Trophoblast cell (in vitro differentiated cells and primary cell): Measurements from ENCODE around the gene ITGA2B.
A peak's percentile ranks its signal among the peaks of the same experiment; 100 is the strongest.

ENCODE experiments used
- DNase-seq, 2 donors: peaks; one replicate each; pipeline ENCODE4 v3.0.0-alpha.2; 2016
- H2AFZ ChIP-seq: 2 replicates; pipeline ENCODE4 v1.6.1; 2013; ENCODE audit warnings: low read length, moderate library complexity, mild to moderate bottlenecking; ENCODE audit not compliant: insufficient read depth, poor library complexity
- H2AK5ac ChIP-seq: 2 replicates; pipeline ENCODE4 v1.6.1; 2013; ENCODE audit warnings: mild to moderate bottlenecking, low read length
- H2BK120ac ChIP-seq: 2 replicates; pipeline ENCODE4 v1.6.1; 2013; ENCODE audit warnings: low read length, mild to moderate bottlenecking, moderate library complexity; ENCODE audit not compliant: insufficient read depth, poor library complexity
- H2BK12ac ChIP-seq: 2 replicates; pipeline ENCODE4 v1.6.1; 2013; ENCODE audit warnings: mild to moderate bottlenecking, low read length, moderate library complexity
- H2BK5ac ChIP-seq: 2 replicates; pipeline ENCODE4 v1.6.1; 2013; ENCODE audit warnings: low read length, low read depth, moderate library complexity, mild to moderate bottlenecking; ENCODE audit not compliant: poor library complexity
- H3K14ac ChIP-seq: 2 replicates; pipeline ENCODE4 v1.6.1; 2013; ENCODE audit warnings: mild to moderate bottlenecking, low read length
- H3K18ac ChIP-seq: 2 replicates; pipeline ENCODE4 v1.6.1; 2013; ENCODE audit warnings: mild to moderate bottlenecking, low read length
- H3K23ac ChIP-seq: 2 replicates; pipeline ENCODE4 v1.6.1; 2013; ENCODE audit warnings: low read length
- H3K27ac ChIP-seq: 2 replicates; pipeline ENCODE4 v1.5.1; 2013; ENCODE audit warnings: low read depth, mild to moderate bottlenecking, inconsistent platforms, low read length, moderate library complexity
- H3K27me3 ChIP-seq: 2 replicates; pipeline ENCODE4 v1.6.1; 2013; ENCODE audit warnings: inconsistent platforms, mild to moderate bottlenecking, low read length, moderate library complexity; ENCODE audit not compliant: insufficient read depth
- H3K36me3 ChIP-seq, 2 experiments: 1 replicate in 1 of 2; 2 replicates in 1 of 2; pipeline ENCODE4 v1.6.1; 2013; ENCODE audit warnings: low read length in 2 of 2, mild to moderate bottlenecking in 2 of 2, moderate library complexity in 1 of 2; ENCODE audit not compliant: insufficient read depth in 2 of 2, control insufficient read depth in 1 of 2
- H3K4ac ChIP-seq: 2 replicates; pipeline ENCODE4 v1.6.1; 2013; ENCODE audit warnings: low read depth, mild to moderate bottlenecking, low read length, moderate library complexity
- H3K4me1 ChIP-seq, 2 experiments: 1 replicate in 1 of 2; 2 replicates in 1 of 2; pipeline ENCODE4 v1.6.1; 2013; ENCODE audit warnings: low read length in 2 of 2, mild to moderate bottlenecking in 2 of 2, moderate library complexity in 1 of 2; ENCODE audit not compliant: insufficient read depth in 2 of 2, control insufficient read depth in 1 of 2
- H3K4me2 ChIP-seq: 2 replicates; pipeline ENCODE4 v1.6.1; 2013; ENCODE audit warnings: inconsistent platforms, mild to moderate bottlenecking, low read length, moderate library complexity
- H3K4me3 ChIP-seq: 2 replicates; pipeline ENCODE4 v1.5.1; 2013; ENCODE audit warnings: mild to moderate bottlenecking, low read depth, low read length, inconsistent platforms
- H3K79me1 ChIP-seq: one replicate; pipeline ENCODE4 v1.6.1; 2013; ENCODE audit warnings: low read length
- H3K79me2 ChIP-seq: 2 replicates; pipeline ENCODE4 v1.6.1; 2013; ENCODE audit warnings: low read length, mild to moderate bottlenecking; ENCODE audit not compliant: control insufficient read depth, insufficient read depth, poor library complexity
- H3K9ac ChIP-seq: 2 replicates; pipeline ENCODE4 v1.6.1; 2013; ENCODE audit warnings: mild to moderate bottlenecking, low read length
- H3K9me3 ChIP-seq: 2 replicates; pipeline ENCODE4 v1.6.1; 2013; ENCODE audit warnings: low read depth, mild to moderate bottlenecking, control low read depth, inconsistent platforms, low read length; ENCODE audit not compliant: insufficient read depth
- H4K12ac ChIP-seq: 2 replicates; pipeline ENCODE4 v1.6.1; 2013; ENCODE audit warnings: low read depth, mild to moderate bottlenecking, low read length, moderate library complexity
- H4K8ac ChIP-seq: 2 replicates; pipeline ENCODE4 v1.6.1; 2013; ENCODE audit warnings: low read depth, mild to moderate bottlenecking, low read length, moderate library complexity
- H4K91ac ChIP-seq: one replicate; pipeline ENCODE4 v1.6.1; 2013; ENCODE audit warnings: low read depth, mild to moderate bottlenecking, low read length, moderate library complexity
- WGBS: extraction: QIAGEN DNeasy Blood & Tissue Kit; methylation state at CpG from one replicate; pipeline ENCODE4 v1.1.7; 2013; ENCODE audit warnings: missing lambda C conversion rate; ENCODE audit not compliant: insufficient read length, insufficient coverage; ENCODE audit errors: extremely low coverage; 5-methylcytosine and 5-hydroxymethylcytosine counted together

ITGA2B gene

DNA sequence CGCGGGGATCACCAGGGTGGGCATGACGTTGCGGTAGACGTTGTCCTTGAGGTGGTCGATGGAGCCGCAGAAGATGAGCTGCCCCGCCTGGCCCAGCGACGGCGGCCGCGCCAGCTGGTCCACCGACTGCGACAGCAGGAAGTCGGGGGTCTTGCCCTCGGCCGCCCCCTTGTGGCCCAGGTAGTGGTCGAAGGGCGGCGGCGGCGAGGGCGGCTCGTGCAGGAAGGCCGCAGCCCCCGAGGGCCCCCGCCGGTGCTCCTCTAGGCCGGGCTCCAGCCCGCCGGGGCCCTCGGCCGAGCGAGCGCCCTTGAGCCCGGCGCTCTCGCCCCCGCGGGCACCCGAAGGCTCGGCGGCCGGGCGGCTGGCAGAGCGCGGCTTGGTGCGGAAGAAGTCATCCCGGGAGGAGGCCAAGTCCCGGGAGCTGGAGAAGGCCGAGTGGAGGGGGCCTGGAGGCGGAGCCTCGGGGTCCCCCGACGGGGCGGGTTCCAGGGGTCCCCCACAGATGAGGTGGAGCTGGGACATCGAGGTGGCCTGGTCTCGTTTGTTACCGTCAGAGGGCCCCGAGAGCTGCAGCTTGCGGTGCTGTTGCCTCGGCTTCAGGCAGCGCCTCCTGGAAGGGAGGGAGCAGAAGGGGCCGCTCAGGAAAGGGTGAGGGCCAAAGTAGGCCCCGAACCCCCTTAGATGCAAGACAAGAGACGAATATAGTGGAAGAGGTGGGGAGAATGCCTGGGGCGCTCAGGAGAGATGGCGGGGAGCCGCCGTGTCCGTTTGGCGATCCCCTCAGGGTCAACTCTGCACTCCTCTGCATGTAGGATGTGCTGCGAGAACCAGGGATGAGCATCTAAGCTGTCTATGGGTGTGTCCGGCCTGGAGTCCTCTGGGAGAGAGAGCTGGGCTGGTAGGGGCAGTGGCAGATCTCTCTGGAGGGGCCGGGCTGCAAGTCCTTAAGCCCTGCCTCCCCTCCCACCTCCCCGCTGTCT, 34.6 kb downstream of the ITGA2B start:
- H2AFZ ChIP-seq, result peak overlapping the region; percentile 56
- no peaks in the 10 kb centered on the region for H3K79me1 ChIP-seq
- peak overlapping the region; percentile 57 for H4K12ac ChIP-seq
- H3K18ac ChIP-seq, result no peak overlapping the region
- H3K14ac ChIP-seq, result no peak overlapping the region
- peaks cover 31 to 37% of the 10 kb centered on the region in 2 experiments for H3K36me3 ChIP-seq
- no peak overlapping the region for H2BK120ac ChIP-seq
- H3K4me3 ChIP-seq, result peak overlapping the region; percentile 64
- H3K23ac ChIP-seq, result no peak overlapping the region
- DNase-seq, result peak; percentile 30 to 58
- no peak overlapping the region for H3K27ac ChIP-seq
- no peaks in the 10 kb centered on the region for H3K79me2 ChIP-seq
- peaks cover 0 to 5% of the 10 kb centered on the region in 2 experiments for H3K4me1 ChIP-seq
- no peaks in the 10 kb centered on the region for H3K27me3 ChIP-seq
- H3K9ac ChIP-seq, result no peak overlapping the region
- H2AK5ac ChIP-seq, result no peak overlapping the region
- peak overlapping the region; percentile 78 for H4K91ac ChIP-seq
- H2BK5ac ChIP-seq, result no peak overlapping the region
- no peak overlapping the region for H3K4ac ChIP-seq
- H4K8ac ChIP-seq, result peak overlapping the region; percentile 58
- no CpG with 5 or more reads among the region's 77 CpGs for WGBS
- no peaks in the 10 kb centered on the region for H3K9me3 ChIP-seq
- no peak overlapping the region for H2BK12ac ChIP-seq
- peak overlapping the region; percentile 90 for H3K4me2 ChIP-seq

GRCh38 chr17:44353672-44354331, 35.6 kb downstream of the ITGA2B start:
- H3K79me2 ChIP-seq, result no peaks in the 10 kb centered on the region
- peak overlapping the region; percentile 57 for H4K8ac ChIP-seq
- H3K79me1 ChIP-seq, result no peaks in the 10 kb centered on the region
- H3K36me3 ChIP-seq, result peaks cover 41 to 47% of the 10 kb centered on the region in 2 experiments
- peak; percentile 26 to 62 for DNase-seq
- H3K18ac ChIP-seq, result no peak overlapping the region
- H3K27ac ChIP-seq, result no peak overlapping the region
- no peak overlapping the region for H2BK120ac ChIP-seq
- peak overlapping the region; percentile 66 for H3K4me3 ChIP-seq
- no peaks in the 10 kb centered on the region for H3K9me3 ChIP-seq
- peak overlapping the region; percentile 50 for H4K12ac ChIP-seq
- no peak overlapping the region for H3K14ac ChIP-seq
- H2AFZ ChIP-seq, result peak overlapping the region; percentile 40
- H2BK12ac ChIP-seq, result no peak overlapping the region
- H3K9ac ChIP-seq, result no peak overlapping the region
- H3K27me3 ChIP-seq, result no peaks in the 10 kb centered on the region
- no peak overlapping the region for H3K23ac ChIP-seq
- H2BK5ac ChIP-seq, result no peak overlapping the region
- H3K4me2 ChIP-seq, result peak overlapping the region; percentile 90
- peak overlapping the region; percentile 30 for H4K91ac ChIP-seq
- peaks cover 0 to 5% of the 10 kb centered on the region in 2 experiments for H3K4me1 ChIP-seq
- H2AK5ac ChIP-seq, result no peak overlapping the region
- H3K4ac ChIP-seq, result no peak overlapping the region
- WGBS, result no CpG with 5 or more reads among the region's 98 CpGs

DNA sequence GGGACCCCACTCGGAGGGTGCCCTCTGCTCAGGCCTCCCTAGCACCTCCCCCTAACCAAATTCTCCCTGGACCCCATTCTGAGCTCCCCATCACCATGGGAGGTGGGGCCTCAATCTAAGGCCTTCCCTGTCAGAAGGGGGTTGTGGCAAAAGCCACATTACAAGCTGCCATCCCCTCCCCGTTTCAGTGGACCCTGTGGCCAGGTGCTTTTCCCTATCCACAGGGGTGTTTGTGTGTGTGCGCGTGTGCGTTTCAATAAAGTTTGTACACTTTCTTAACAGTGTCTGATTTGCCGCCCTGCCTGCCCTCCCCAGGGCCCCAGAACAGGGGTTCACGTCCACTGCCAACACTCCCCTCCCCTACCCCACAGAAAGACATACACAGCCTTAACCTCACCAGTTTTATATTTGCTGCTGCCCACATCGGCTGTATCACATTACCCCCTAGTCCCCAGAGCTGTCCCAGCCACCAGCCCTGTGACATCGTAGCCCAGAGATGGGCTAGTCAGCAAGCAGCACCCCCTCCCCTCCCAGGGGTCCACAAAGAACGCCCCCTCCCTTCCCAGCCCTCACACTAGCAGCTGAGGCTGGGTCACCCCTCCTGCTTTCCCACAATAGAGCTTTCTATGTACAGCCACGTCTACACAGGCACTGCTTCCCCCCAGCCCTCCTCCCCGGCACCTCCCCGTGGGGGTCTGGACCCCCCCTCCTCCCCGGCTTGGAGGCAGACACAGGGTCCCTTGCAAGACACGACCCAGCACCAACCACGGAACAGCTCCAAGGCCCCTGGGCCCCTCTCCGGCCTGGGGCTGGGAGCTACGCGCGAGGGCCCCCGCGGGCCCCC, 36.4 kb downstream of the ITGA2B start:
- Histone ChIP-seq H3K4me1 (peaks cover 0 to 5% of the 10 kb centered on the region in 2 experiments), H3K36me3 (peaks cover 45 to 47% of the 10 kb centered on the region in 2 experiments), H3K9me3 (no peaks in the 10 kb centered on the region), H4K91ac (no peak overlapping the region), H2AK5ac (no peak overlapping the region), H3K23ac (no peak overlapping the region), H3K79me1 (no peaks in the 10 kb centered on the region), H4K12ac (no peak overlapping the region), H3K4ac (no peak overlapping the region), H2AFZ (no peak overlapping the region), H3K27ac (no peak overlapping the region), H3K4me2 (peak overlapping the region; percentile 90), H2BK12ac (no peak overlapping the region), H2BK120ac (no peak overlapping the region), H2BK5ac (no peak overlapping the region), H3K79me2 (no peaks in the 10 kb centered on the region), H3K14ac (no peak overlapping the region), H3K27me3 (no peaks in the 10 kb centered on the region), H4K8ac (no peak overlapping the region), H3K18ac (no peak overlapping the region), H3K9ac (no peak overlapping the region), H3K4me3 (no peak overlapping the region)
- no CpG with 5 or more reads among the region's 22 CpGs for WGBS
- no peak for DNase-seq
